Breast epithelium (tissue), 3 donors: ENCODE data around the gene ABCB7.

Experiments used
- POLR2A ChIP-seq: fragments of 450-650 bp; IDR thresholded peaks from one replicate; pipeline ENCODE4 v1.6.1; 2016; ENCODE audit warnings: antibody characterized with exemption, mild to moderate bottlenecking, moderate library complexity
- POLR2AphosphoS5 ChIP-seq, 3 donors: sonication (generic); formaldehyde crosslinking; IDR thresholded peaks; one replicate each; pipeline ENCODE4 v1.6.1; 2017; ENCODE audit warnings: antibody characterized with exemption in 3 of 3
- TF ChIP-seq, protein P1 (sequence below), 3 donors: fragments of 450-650 bp; IDR thresholded peaks; one replicate each; pipeline ENCODE4 v1.5.1; 2016 to 2017; ENCODE audit warnings: antibody characterized with exemption in 3 of 3, mild to moderate bottlenecking in 3 of 3, moderate library complexity in 3 of 3

DNA sequence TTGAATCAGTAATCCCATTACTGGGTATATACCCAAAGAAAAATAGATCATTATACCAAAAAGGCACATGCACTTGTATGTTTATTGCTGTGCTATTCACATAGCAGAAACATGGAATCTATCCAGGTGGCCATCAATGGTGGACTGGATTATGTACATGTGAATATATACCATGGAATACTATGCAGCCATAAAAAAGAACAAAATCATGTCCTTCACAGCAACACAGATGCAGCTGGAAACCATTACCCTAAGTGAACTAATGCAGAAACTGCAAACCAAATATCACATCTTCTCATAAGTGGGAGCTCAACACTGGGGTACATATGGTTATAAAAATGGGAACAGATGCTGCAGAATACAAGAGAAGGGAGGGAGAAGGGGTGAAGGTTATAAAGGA is 110.7 kb downstream of the ABCB7 start:
- TF ChIP-seq, protein P1, sequence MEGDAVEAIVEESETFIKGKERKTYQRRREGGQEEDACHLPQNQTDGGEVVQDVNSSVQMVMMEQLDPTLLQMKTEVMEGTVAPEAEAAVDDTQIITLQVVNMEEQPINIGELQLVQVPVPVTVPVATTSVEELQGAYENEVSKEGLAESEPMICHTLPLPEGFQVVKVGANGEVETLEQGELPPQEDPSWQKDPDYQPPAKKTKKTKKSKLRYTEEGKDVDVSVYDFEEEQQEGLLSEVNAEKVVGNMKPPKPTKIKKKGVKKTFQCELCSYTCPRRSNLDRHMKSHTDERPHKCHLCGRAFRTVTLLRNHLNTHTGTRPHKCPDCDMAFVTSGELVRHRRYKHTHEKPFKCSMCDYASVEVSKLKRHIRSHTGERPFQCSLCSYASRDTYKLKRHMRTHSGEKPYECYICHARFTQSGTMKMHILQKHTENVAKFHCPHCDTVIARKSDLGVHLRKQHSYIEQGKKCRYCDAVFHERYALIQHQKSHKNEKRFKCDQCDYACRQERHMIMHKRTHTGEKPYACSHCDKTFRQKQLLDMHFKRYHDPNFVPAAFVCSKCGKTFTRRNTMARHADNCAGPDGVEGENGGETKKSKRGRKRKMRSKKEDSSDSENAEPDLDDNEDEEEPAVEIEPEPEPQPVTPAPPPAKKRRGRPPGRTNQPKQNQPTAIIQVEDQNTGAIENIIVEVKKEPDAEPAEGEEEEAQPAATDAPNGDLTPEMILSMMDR (IDR thresholded peaks at IDR 0.05): no peak
- no peak for TF ChIP-seq POLR2A
- TF ChIP-seq POLR2AphosphoS5 (IDR thresholded peaks at IDR 0.05): no peak
